Peyer's patch (tissue), 4 donors: ENCODE measurements around the gene RPS14.

Experiments
- POLR2A ChIP-seq, 2 donors: fragments of 450-650 bp; IDR thresholded peaks; one replicate each; pipeline ENCODE4 v1.5.1; 2017; ENCODE audit warnings: antibody characterized with exemption in 2 of 2, mild to moderate bottlenecking in 2 of 2, moderate library complexity in 2 of 2
- TF ChIP-seq, protein P1 (sequence below), 6 experiments: fragments of 450-650 bp in 4 of 6; fragments of 200-600 bp in 2 of 6; sonication (generic) in 1 of 6; IDR thresholded peaks; one replicate each; pipeline ENCODE4 v1.5.1; 2017 to 2019; ENCODE audit warnings: antibody characterized with exemption in 6 of 6, mild to moderate bottlenecking in 3 of 6, moderate library complexity in 1 of 6

DNA sequence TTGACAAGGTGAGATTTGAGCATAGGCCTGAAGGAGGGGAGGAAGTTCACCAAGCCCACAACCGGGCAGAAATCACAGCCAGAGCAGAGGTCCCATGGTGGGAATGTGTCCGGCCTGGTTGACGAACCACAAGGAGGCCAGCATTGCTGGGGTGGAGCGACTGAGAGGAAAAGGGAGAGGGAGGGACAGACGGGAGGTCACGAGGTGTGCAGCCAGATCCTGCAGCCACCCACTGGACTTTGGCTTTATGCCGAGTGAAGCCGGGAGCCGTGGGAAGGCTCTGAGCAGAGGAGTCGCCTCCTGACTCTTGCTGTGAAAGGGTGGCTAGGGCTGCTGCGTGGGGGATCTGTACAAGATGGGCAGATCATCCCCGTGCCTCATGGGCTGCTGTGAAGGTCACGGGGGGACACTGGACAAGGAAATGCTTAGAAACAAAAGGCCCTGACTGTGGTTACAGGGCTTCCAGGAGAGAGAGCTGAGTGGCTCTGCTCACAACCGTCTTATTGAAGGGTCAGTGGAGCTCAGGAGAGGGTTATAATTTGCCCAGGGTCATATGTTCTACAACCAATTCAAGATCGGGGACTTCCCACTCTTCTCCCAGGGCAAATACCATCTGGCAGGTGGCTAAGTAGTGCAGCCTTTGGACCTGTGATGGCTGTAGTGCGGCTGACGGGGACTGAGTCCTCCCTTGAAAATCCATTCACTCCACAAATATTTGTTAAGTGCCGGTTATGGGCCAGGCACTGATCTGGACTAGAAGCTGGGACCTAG is 21.2 kb downstream of the RPS14 start:
- peak; percentile 28 to 49 for TF ChIP-seq POLR2A (IDR thresholded peaks at IDR 0.05)
- TF ChIP-seq, protein P1, sequence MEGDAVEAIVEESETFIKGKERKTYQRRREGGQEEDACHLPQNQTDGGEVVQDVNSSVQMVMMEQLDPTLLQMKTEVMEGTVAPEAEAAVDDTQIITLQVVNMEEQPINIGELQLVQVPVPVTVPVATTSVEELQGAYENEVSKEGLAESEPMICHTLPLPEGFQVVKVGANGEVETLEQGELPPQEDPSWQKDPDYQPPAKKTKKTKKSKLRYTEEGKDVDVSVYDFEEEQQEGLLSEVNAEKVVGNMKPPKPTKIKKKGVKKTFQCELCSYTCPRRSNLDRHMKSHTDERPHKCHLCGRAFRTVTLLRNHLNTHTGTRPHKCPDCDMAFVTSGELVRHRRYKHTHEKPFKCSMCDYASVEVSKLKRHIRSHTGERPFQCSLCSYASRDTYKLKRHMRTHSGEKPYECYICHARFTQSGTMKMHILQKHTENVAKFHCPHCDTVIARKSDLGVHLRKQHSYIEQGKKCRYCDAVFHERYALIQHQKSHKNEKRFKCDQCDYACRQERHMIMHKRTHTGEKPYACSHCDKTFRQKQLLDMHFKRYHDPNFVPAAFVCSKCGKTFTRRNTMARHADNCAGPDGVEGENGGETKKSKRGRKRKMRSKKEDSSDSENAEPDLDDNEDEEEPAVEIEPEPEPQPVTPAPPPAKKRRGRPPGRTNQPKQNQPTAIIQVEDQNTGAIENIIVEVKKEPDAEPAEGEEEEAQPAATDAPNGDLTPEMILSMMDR (IDR thresholded peaks at IDR 0.05), result no peak
